Naive thymus-derived CD4-positive, alpha-beta T cell (primary cell): Measurements from ENCODE around the gene COG5. TPM values are rescaled to one million over a fixed set of nuclear protein-coding genes. Genes with fewer than 3 reads are reported as not detected.

Source experiments
- ATAC-seq: fragments of 150-1000 bp; cut with Tn5 transposase; 2 replicates; pipeline ENCODE4 v1.10.0; 2021; ENCODE audit warnings: mild to moderate bottlenecking, moderate library complexity
- CTCF ChIA-PET: fragments of 350-600 bp; sonication (Branson Sonifier 250); formaldehyde crosslinking; loops from one replicate; lab custom pipeline; 2021; ENCODE audit warnings: antibody characterized with exemption; lab: Charles Lee
- POLR2A ChIA-PET: fragments of 350-600 bp; sonication (Branson Sonifier 250); formaldehyde crosslinking; loops from one replicate; lab custom pipeline; 2021; ENCODE audit warnings: antibody characterized with exemption, inconsistent platforms; lab: Charles Lee
- DNase-seq, 9 donors: peaks; one replicate each; pipeline versions ENCODE4 v3.0.0 to v3.0.0-alpha.2; 2020 to 2022; ENCODE audit warnings: mixed read lengths in 1 of 9
- H3K27ac ChIP-seq: one replicate; pipeline ENCODE4 v1.7.0; 2013; ENCODE audit warnings: mild to moderate bottlenecking, low read depth, low read length, moderate library complexity
- H3K27me3 ChIP-seq, 2 donors: one replicate each; pipeline ENCODE4 v1.7.0; 2013; ENCODE audit warnings: low read length in 2 of 2, mild to moderate bottlenecking in 2 of 2, moderate library complexity in 2 of 2; ENCODE audit not compliant: control insufficient read depth in 2 of 2, insufficient read depth in 2 of 2
- H3K36me3 ChIP-seq, 3 experiments: 1 replicate in 2 of 3; 2 replicates in 1 of 3; pipeline ENCODE4 v1.7.0; 2013; ENCODE audit warnings: low read length in 3 of 3, mild to moderate bottlenecking in 3 of 3, moderate library complexity in 1 of 3; ENCODE audit not compliant: insufficient read depth in 3 of 3, control insufficient read depth in 2 of 3
- H3K4me1 ChIP-seq, 2 donors: one replicate each; pipeline ENCODE4 v1.7.0; 2013; ENCODE audit warnings: low read length in 2 of 2, mild to moderate bottlenecking in 2 of 2, moderate library complexity in 1 of 2; ENCODE audit not compliant: control insufficient read depth in 2 of 2, insufficient read depth in 2 of 2
- H3K4me3 ChIP-seq: 2 replicates; pipeline ENCODE4 v1.7.0; 2013; ENCODE audit warnings: mild to moderate bottlenecking, low read length
- H3K9me3 ChIP-seq, 3 experiments: 1 replicate in 2 of 3; 2 replicates in 1 of 3; pipeline ENCODE4 v1.7.0; 2013; ENCODE audit warnings: low read length in 3 of 3; ENCODE audit not compliant: control insufficient read depth in 2 of 3
- H3K27ac Mint-ChIP-seq, 9 donors: one replicate each; pipeline ENCODE4 v1.8.0; 2020 to 2022; ENCODE audit warnings: mixed read lengths in 9 of 9, mild to moderate bottlenecking in 8 of 9, moderate library complexity in 5 of 9, inconsistent platforms in 2 of 9
- H3K27me3 Mint-ChIP-seq, 5 donors: one replicate each; pipeline ENCODE4 v1.8.0; 2021 to 2022; ENCODE audit warnings: mixed read lengths in 5 of 5, mild to moderate bottlenecking in 1 of 5
- H3K36me3 Mint-ChIP-seq, 5 donors: one replicate each; pipeline ENCODE4 v1.8.0; 2020 to 2022; ENCODE audit warnings: mixed read lengths in 5 of 5, mild to moderate bottlenecking in 3 of 5, inconsistent platforms in 1 of 5
- H3K4me1 Mint-ChIP-seq, 7 donors: one replicate each; pipeline ENCODE4 v1.8.0; 2020 to 2022; ENCODE audit warnings: mixed read lengths in 7 of 7, mild to moderate bottlenecking in 3 of 7, inconsistent platforms in 1 of 7
- H3K4me3 Mint-ChIP-seq, 10 donors: one replicate each; pipeline ENCODE4 v1.8.0; 2020 to 2022; ENCODE audit warnings: mild to moderate bottlenecking in 10 of 10, mixed read lengths in 10 of 10, moderate library complexity in 6 of 10, inconsistent platforms in 2 of 10
- H3K9me3 Mint-ChIP-seq, 11 donors: one replicate each; pipeline ENCODE4 v1.8.0; 2020 to 2022; ENCODE audit warnings: mixed read lengths in 11 of 11, mild to moderate bottlenecking in 4 of 11, inconsistent platforms in 1 of 11, moderate library complexity in 1 of 11
- intact Hi-C, 2 donors: fragments of 100-400 bp; cut with micrococcal nuclease; formaldehyde crosslinking; loops; one replicate each; pipeline ENCODE4 v1.15.1; 2023
- polyA plus RNA-seq, 2 donors: library from polyadenylated mRNA; unstranded; fragments of 300-500 nt; fragmentation: Illumina TruSeq; gene quantifications; one replicate each; pipeline ENCODE4 v1.2.3, GENCODE V29; 2021
- total RNA-seq, 6 experiments: library from RNA in 5 of 6; stranded (reverse) in 5 of 6; gene quantifications; 1 replicate in 5 of 6; 2 replicates in 1 of 6; pipeline ENCODE4 v1.2.3 and lab custom pipeline; 2021 to 2026

The COG5 gene
- total and polyA plus RNA-seq, 7 experiments from 2014 or later: 24.7 to 77.0 (median 48.0) TPM

DNA sequence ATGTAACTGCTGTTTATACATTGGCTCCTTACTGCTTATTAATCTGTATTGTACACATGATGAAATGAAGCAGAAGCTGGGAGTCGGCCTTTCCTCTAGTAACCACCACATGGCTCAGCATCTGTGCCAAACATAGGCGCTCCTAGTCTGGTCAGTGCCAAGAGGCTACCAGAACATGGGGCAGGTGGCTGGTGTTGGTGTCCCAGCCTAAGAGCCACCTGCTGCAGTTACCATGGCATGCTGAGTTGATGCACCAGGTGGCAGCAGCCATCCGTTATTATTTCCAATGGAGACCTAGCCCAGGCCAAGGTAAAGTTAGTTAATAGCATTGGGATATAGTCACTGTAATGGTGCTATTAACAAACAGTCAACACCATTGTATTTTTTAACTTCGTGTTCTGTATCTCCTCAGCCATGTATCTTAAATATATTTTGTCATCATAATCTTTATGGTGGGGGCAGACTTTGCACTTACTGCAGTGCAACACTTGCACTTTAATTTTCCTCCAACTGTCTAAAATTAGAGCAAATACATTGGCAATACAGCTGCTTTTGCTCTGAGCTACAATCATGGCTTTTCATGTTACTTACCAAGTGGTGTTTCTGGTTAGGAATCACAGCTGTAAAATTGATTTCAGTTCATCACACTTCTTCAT is 361.8 kb downstream of the COG5 start:
- Mint-ChIP-seq H3K36me3 (peaks cover 9 to 65% (median 33%) of the 10 kb centered on the region in 5 donors), H3K4me1 (peaks cover 0 to 7% (median 0%) of the 10 kb centered on the region in 7 donors), H3K9me3 (peaks cover 0 to 3% (median 0%) of the 10 kb centered on the region in 11 donors), H3K27me3 (no peaks in the 10 kb centered on the region), H3K4me3 (no peak overlapping the region), H3K27ac (peak overlapping the region in 1 of 9 donors; percentile 32)
- DNase-seq (peak in 2 of 9 donors; percentile 6 to 15), ATAC-seq (peak; percentile 60)
- Histone ChIP-seq H3K27ac (no peak overlapping the region), H3K9me3 (no peaks in the 10 kb centered on the region), H3K36me3 (peaks cover 17 to 95% (median 46%) of the 10 kb centered on the region in 3 experiments), H3K27me3 (no peaks in the 10 kb centered on the region), H3K4me1 (no peaks in the 10 kb centered on the region), H3K4me3 (no peak overlapping the region)
- ChIA-PET POLR2A (interaction anchor here (0.7 to 1.3 kb wide), 2 partner anchors 31 to 362 kb away, joined by 3 read pairs; no protein-coding TSS in a partner anchor), CTCF (interaction anchor here (0.7 to 1.3 kb wide), 5 partner anchors 8 to 523 kb away, joined by 3 to 4 read pairs (median 3); no protein-coding TSS in a partner anchor)
- intact Hi-C loops: loop anchor here (1.0 to 5.0 kb wide), 3 partner anchors 523 to 675 kb away; no protein-coding TSS in a partner anchor

DNA sequence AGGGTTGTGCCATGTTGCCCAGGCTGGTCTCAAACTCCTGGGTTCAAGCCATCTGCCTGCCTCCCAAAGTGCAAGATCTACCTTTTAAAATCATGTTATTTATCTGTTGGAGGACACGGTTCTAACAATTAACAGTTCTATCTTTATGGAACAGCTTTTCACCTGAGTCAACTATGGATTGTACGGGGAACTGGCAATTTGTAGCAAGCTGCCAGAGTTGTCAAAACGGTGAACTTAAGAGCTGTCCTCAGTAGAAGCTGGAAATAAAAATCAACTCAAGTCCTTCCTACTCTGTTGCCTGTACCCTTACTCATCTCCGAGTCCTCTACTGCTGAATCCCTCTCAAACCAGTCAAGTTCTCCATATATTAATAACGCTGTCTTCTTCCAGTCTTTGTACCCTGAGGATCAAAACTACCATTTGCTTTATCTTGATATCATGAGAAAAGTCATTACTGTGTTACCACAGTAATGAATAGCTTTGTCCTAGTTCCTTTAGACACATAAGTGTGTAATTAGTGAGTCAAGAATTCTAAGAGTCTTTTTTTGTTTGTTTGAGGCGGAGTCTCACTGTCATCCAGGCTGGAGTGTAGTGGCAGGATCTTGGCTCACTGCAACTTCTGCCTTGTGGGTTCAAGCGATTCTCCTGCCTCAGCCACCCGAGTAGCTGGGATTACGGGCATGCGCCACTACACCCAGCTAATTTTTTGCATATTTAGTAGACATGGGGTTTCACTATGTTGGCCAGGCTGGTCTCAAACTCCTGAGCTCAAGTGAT is 366.7 kb downstream of the COG5 start:
- Mint-ChIP-seq H3K4me3 (no peak overlapping the region), H3K9me3 (no peaks in the 10 kb centered on the region), H3K36me3 (peaks cover 6 to 38% (median 21%) of the 10 kb centered on the region in 5 donors), H3K4me1 (peaks cover 0 to 13% (median 5%) of the 10 kb centered on the region in 7 donors), H3K27ac (peak overlapping the region in 7 of 9 donors; percentile 5 to 75 (median 32)), H3K27me3 (no peaks in the 10 kb centered on the region)
- ATAC-seq (no peak), DNase-seq (no peak)
- Histone ChIP-seq H3K4me3 (no peak overlapping the region), H3K36me3 (peaks cover 13 to 83% (median 40%) of the 10 kb centered on the region in 3 experiments), H3K4me1 (no peaks in the 10 kb centered on the region), H3K9me3 (no peaks in the 10 kb centered on the region), H3K27me3 (no peaks in the 10 kb centered on the region), H3K27ac (no peak overlapping the region)
- intact Hi-C loops: loop anchor here in 1 of 2 donors (1.0 to 2.0 kb wide), 2 partner anchors 8 to 16 kb away; no protein-coding TSS in a partner anchor
- CTCF ChIA-PET: interaction anchor here (0.5 kb wide), 1 partner anchor 27 kb away, joined by 3 read pairs; no protein-coding TSS in a partner anchor
- POLR2A ChIA-PET: interaction anchor here (4.1 kb wide), 1 partner anchor 28 kb away, joined by 24 read pairs; the partner anchor contains the start of gene HBP1

DNA sequence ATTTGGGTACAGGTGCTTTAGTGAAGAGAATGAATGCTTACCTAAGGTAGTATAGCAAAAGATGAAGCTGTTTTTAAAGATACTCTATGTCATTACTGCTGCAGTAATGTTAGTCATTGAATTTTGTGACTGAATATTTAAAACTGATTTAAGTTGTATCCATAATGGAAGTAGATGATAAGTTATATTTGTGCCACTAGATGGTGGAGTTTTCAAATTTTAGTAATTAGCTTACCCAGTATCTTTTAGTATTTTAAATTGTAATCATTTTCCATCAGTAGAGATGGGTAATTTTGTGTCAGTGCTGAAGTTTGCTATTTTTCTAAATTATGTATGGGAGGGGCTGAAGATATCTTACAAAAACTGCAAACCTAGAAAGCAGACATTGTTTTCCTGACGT is 369.7 kb downstream of the COG5 start:
- no peak for DNase-seq
- Mint-ChIP-seq H3K27me3 (no peaks in the 10 kb centered on the region), H3K4me3 (no peak overlapping the region), H3K36me3 (peaks cover 7 to 27% (median 13%) of the 10 kb centered on the region in 5 donors), H3K4me1 (peaks cover 0 to 16% (median 7%) of the 10 kb centered on the region in 7 donors), H3K27ac (peak overlapping the region in 1 of 9 donors; percentile 66), H3K9me3 (no peaks in the 10 kb centered on the region)
- intact Hi-C loops: no loop called here
- Histone ChIP-seq H3K4me1 (no peaks in the 10 kb centered on the region), H3K4me3 (no peak overlapping the region), H3K27ac (no peak overlapping the region), H3K27me3 (no peaks in the 10 kb centered on the region), H3K9me3 (no peaks in the 10 kb centered on the region), H3K36me3 (peaks cover 11 to 82% (median 38%) of the 10 kb centered on the region in 3 experiments)
- ChIA-PET POLR2A (interaction anchor here (1.4 to 4.1 kb wide), 3 partner anchors 13 to 25 kb away, joined by 3 to 24 read pairs (median 8); partner anchors contain the start of gene HBP1), CTCF (interaction anchor here (1.0 to 1.5 kb wide), 3 partner anchors 9 to 679 kb away, joined by 3 to 4 read pairs (median 3); no protein-coding TSS in a partner anchor)
- no peak for ATAC-seq

DNA sequence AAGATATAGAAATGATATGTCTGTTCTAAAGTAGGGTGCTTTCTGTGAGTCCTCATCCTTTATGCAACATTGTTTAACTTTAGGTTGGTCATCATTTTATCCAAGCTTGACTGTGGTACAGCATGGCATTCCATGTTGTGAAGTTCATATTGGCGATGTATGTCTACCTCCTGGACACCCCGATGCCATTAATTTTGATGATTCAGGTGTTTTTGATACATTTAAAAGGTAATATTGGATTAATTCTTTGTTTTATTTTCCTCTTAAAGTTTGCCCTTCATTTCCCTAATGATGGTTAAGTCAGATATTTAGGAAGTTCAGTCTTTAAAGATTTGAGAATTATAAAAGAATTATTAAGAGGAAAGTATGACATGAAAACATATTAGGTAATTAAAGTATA is 373.6 kb downstream of the COG5 start:
- Mint-ChIP-seq H3K36me3 (peaks cover 19 to 41% (median 26%) of the 10 kb centered on the region in 5 donors), H3K9me3 (no peaks in the 10 kb centered on the region), H3K4me3 (no peak overlapping the region), H3K27me3 (no peaks in the 10 kb centered on the region), H3K27ac (peak overlapping the region in 2 of 9 donors; percentile 36 to 37), H3K4me1 (peaks cover 0 to 41% (median 20%) of the 10 kb centered on the region in 7 donors)
- no peaks in the 10 kb centered on the region for H3K9me3 ChIP-seq
- no peak overlapping the region for H3K4me3 ChIP-seq
- intact Hi-C loops: loop anchor here in 1 of 2 donors (2.0 kb wide), 1 partner anchor 15 kb away; no protein-coding TSS in a partner anchor
- no peaks in the 10 kb centered on the region for H3K27me3 ChIP-seq
- DNase-seq (no peak), ATAC-seq (no peak)
- ChIA-PET CTCF (interaction anchor here (0.8 to 1.0 kb wide), 2 partner anchors 28 to 538 kb away, joined by 3 read pairs; no protein-coding TSS in a partner anchor), POLR2A (interaction anchor here (1.1 to 4.1 kb wide), 3 partner anchors 10 to 42 kb away, joined by 3 to 20 read pairs (median 5); partner anchors contain the start of gene HBP1)
- H3K36me3 ChIP-seq: peaks cover 24 to 81% (median 49%) of the 10 kb centered on the region in 3 experiments
- H3K4me1 ChIP-seq: no peaks in the 10 kb centered on the region
- H3K27ac ChIP-seq: no peak overlapping the region

DNA sequence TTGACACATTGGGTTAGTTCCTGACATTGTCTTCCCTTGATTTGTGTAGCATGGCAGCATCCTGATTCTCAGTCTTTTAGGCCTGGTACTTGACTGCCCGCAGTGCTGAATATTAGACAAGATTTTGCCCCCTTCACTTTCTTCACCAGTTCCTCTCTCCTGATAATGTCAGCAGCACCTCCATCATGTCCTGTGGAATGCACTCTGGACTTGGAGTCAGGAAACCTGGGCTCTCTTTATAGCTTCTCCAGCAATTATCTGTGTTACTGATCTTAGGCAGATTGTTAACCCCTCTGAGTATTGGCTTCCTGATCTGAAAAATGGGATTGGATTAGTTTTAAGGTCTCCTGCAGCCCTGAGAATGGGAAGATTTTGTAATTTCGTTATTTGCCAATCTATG is 375.9 kb downstream of the COG5 start:
- DNase-seq: no peak
- no peak overlapping the region for H3K27ac ChIP-seq
- intact Hi-C loops: no loop called here
- Mint-ChIP-seq H3K9me3 (no peaks in the 10 kb centered on the region), H3K36me3 (peaks cover 22 to 53% (median 40%) of the 10 kb centered on the region in 5 donors), H3K4me3 (no peak overlapping the region), H3K27me3 (no peaks in the 10 kb centered on the region), H3K4me1 (peaks cover 0 to 44% (median 28%) of the 10 kb centered on the region in 7 donors), H3K27ac (peak overlapping the region in 5 of 9 donors; percentile 3 to 75 (median 6))
- ChIA-PET CTCF (interaction anchor here (0.6 kb wide), 1 partner anchor 15 kb away, joined by 3 read pairs; no protein-coding TSS in a partner anchor), POLR2A (interaction anchor here (0.7 to 4.1 kb wide), 2 partner anchors 19 to 898 kb away, joined by 3 to 20 read pairs; partner anchors contain the start of gene HBP1)
- peaks cover 28 to 90% (median 59%) of the 10 kb centered on the region in 3 experiments for H3K36me3 ChIP-seq
- ATAC-seq: peak; percentile 16
- H3K4me1 ChIP-seq: no peaks in the 10 kb centered on the region
- H3K27me3 ChIP-seq: no peaks in the 10 kb centered on the region
- no peak overlapping the region for H3K4me3 ChIP-seq
- H3K9me3 ChIP-seq: no peaks in the 10 kb centered on the region

DNA sequence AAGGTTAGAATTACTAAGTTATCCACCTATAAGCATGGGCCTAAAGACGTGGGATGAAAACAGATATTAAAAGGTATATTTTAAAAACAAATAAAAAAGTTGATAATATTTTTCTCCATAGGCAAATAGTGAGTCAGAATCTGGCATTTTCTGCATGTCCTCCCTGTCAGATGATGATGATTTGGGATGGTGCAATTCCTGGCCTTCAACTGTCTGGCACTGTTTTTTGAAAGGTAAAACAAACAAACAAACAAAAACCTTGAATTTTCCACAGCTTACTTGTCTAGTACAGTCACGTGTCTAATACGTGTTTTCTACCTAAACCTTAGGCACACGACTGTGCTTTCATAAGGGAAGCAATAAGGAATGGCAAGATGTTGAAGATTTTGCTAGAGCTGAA is 377.5 kb downstream of the COG5 start:
- Histone ChIP-seq H3K9me3 (no peaks in the 10 kb centered on the region), H3K36me3 (peaks cover 27 to 84% (median 57%) of the 10 kb centered on the region in 3 experiments), H3K27ac (no peak overlapping the region), H3K27me3 (no peaks in the 10 kb centered on the region), H3K4me3 (no peak overlapping the region), H3K4me1 (no peaks in the 10 kb centered on the region)
- Mint-ChIP-seq H3K27me3 (no peaks in the 10 kb centered on the region), H3K27ac (no peak overlapping the region), H3K9me3 (no peaks in the 10 kb centered on the region), H3K36me3 (peaks cover 19 to 50% (median 37%) of the 10 kb centered on the region in 5 donors), H3K4me1 (peaks cover 0 to 43% (median 28%) of the 10 kb centered on the region in 7 donors), H3K4me3 (no peak overlapping the region)
- DNase-seq (no peak), ATAC-seq (no peak)
- CTCF ChIA-PET: interaction anchor here (0.7 kb wide), 1 partner anchor 277 kb away, joined by 4 read pairs; no protein-coding TSS in a partner anchor
- POLR2A ChIA-PET: interaction anchor here (0.8 to 1.1 kb wide), 2 partner anchors 12 to 377 kb away, joined by 3 read pairs; no protein-coding TSS in a partner anchor
- intact Hi-C loops: no loop called here
